HepG2 (cell line): Measurements from ENCODE around the gene COX4I1. TPM values are rescaled to one million over a fixed set of nuclear protein-coding genes. Genes with fewer than 3 reads are reported as not detected.

Source experiments
- ATAC-seq: fragments of 200-7000 bp; cut with Tn5 transposase; 3 replicates; pipeline ENCODE4 v1.9.1; 2020; ENCODE audit warnings: mild to moderate bottlenecking, moderate library complexity
- BruUV-seq: library from RNA; stranded (reverse); fragments of 400-500 nt; replicated peaks from 2 replicates; lab custom pipeline; 2021; lab: Mats Ljungman, UMichigan
- CTCF ChIA-PET: fragments of 300-600 bp; formaldehyde crosslinking; extraction: SDS; loops from one replicate; lab custom pipeline; 2021; ENCODE audit warnings: low total read pairs, inconsistent platforms, low intra/inter-chr PET ratio; lab: Yijun Ruan, JAX
- POLR2A ChIA-PET: fragments of 350-600 bp; sonication (Branson Sonifier 250); formaldehyde crosslinking; loops from one replicate; lab custom pipeline; 2020; ENCODE audit warnings: antibody characterized with exemption, inconsistent platforms; lab: Yijun Ruan, JAX
- DNase-seq: peaks from one replicate; pipeline ENCODE4 v3.0.0-alpha.2; 2015; ENCODE audit warnings: low spot score
- FAIRE-seq: peaks from 3 replicates; lab custom pipeline; 2011; peaks lifted over from hg19 to GRCh38; lab: Jason Lieb, UNC
- H2AFZ ChIP-seq: one replicate; pipeline ENCODE4 v1.6.1; 2011; ENCODE audit warnings: low read length, inconsistent platforms
- H3K27ac ChIP-seq: fragments of 300-600 bp; 3 replicates; pipeline ENCODE4 v1.8.0; 2011; ENCODE audit warnings: mixed run types, mild to moderate bottlenecking, mixed read lengths, low read length, inconsistent platforms; ENCODE audit not compliant: insufficient read depth; ENCODE audit errors: extremely low read length
- H3K27me3 ChIP-seq, 2 experiments: fragments of 200-600 bp in 1 of 2; 2 replicates in 1 of 2; 3 replicates in 1 of 2; pipeline versions ENCODE4 v1.6.0 to v1.8.0; 2011; ENCODE audit warnings: low read length in 2 of 2, mild to moderate bottlenecking in 2 of 2, moderate library complexity in 2 of 2, inconsistent platforms in 1 of 2; ENCODE audit not compliant: insufficient read depth in 2 of 2, control insufficient read depth in 1 of 2
- H3K36me3 ChIP-seq, 2 experiments: fragments of 200-600 bp in 1 of 2; replicated peaks in 1 of 2; 2 replicates in 1 of 2; 3 replicates in 1 of 2; pipeline versions ENCODE4 v1.5.1 to v1.8.0; 2011; ENCODE audit warnings: low read length in 2 of 2, inconsistent platforms in 1 of 2; ENCODE audit not compliant: insufficient read depth in 2 of 2, control insufficient read depth in 1 of 2
- H3K4me1 ChIP-seq: 2 replicates; pipeline ENCODE4 v1.5.1; 2012; ENCODE audit warnings: low read length, inconsistent platforms; ENCODE audit not compliant: insufficient read depth
- H3K4me2 ChIP-seq: 2 replicates; pipeline ENCODE4 v1.6.0; 2011; ENCODE audit warnings: low read depth, low read length, inconsistent platforms
- H3K4me3 ChIP-seq, 3 experiments: fragments of 200-600 bp in 1 of 3; sonication (generic), shearing (Covaris generic) in 1 of 3; replicated peaks in 1 of 3; 2 replicates each; pipeline ENCODE4 v1.5.1; 2011 to 2016; ENCODE audit warnings: low read length in 3 of 3, inconsistent platforms in 2 of 3, low read depth in 2 of 3, mild to moderate bottlenecking in 2 of 3, control low read depth in 1 of 3, mixed read lengths in 1 of 3; ENCODE audit not compliant: insufficient read depth in 1 of 3
- H3K79me2 ChIP-seq: one replicate; pipeline ENCODE4 v1.6.1; 2011; ENCODE audit warnings: low read length, inconsistent platforms; ENCODE audit not compliant: insufficient read depth
- H3K9ac ChIP-seq: 2 replicates; pipeline ENCODE4 v1.6.0; 2011; ENCODE audit warnings: mild to moderate bottlenecking, low read depth, low read length, inconsistent platforms; ENCODE audit not compliant: insufficient read depth
- H3K9me3 ChIP-seq: 2 replicates; pipeline ENCODE4 v1.5.1; 2012; ENCODE audit warnings: mild to moderate bottlenecking, low read length
- H4K20me1 ChIP-seq: 2 replicates; pipeline ENCODE4 v1.6.0; 2011; ENCODE audit warnings: inconsistent platforms, mild to moderate bottlenecking, low read length, moderate library complexity; ENCODE audit not compliant: insufficient read depth
- KLF16 ChIP-seq, 2 experiments: sonication (generic) in 1 of 2; formaldehyde crosslinking in 1 of 2; IDR thresholded peaks; 2 replicates each; pipeline versions ENCODE4 v1.6.1 to v1.8.0; 2016 to 2023; ENCODE audit warnings: missing genetic modification reagents in 2 of 2, missing compliant biosample characterization in 1 of 2
- KMT2B ChIP-seq: IDR thresholded peaks from 2 replicates; pipeline ENCODE4 v1.6.1; 2016; ENCODE audit warnings: missing genetic modification reagents, missing compliant biosample characterization
- WIZ ChIP-seq: sonication (generic); formaldehyde crosslinking; IDR thresholded peaks from 2 replicates; pipeline ENCODE4 v1.5.1; 2020; ENCODE audit warnings: mild to moderate bottlenecking, missing genetic modification reagents
- ZNF616 ChIP-seq: sonication (generic); formaldehyde crosslinking; IDR thresholded peaks from 2 replicates; pipeline ENCODE4 v1.5.0; 2020; ENCODE audit warnings: low read depth, mild to moderate bottlenecking, missing genetic modification reagents
- WGBS: methylation state at CpG from one replicate; pipeline ENCODE4 v1.1.6; 2017; ENCODE audit warnings: low lambda C conversion rate; 5-methylcytosine and 5-hydroxymethylcytosine counted together
- in situ Hi-C: cut with HindIII; loops from 2 replicates; pipeline ENCODE4 v1.10.0; 2017; ENCODE audit warnings: low pct_unique_long_range_greater_than_20kb; ENCODE audit not compliant: extremely low pct_ligation_motif_present
- intact Hi-C: fragments of 100-400 bp; cut with micrococcal nuclease; formaldehyde crosslinking; loops from one replicate; pipeline ENCODE4 v1.10.0; 2022; ENCODE audit not compliant: unreplicated experiment
- polyA plus RNA-seq, 8 experiments: library from polyadenylated mRNA; depleted of rRNA in 3 of 8; stranded (reverse) in 7 of 8; unstranded in 1 of 8; fragments of >200 nt; fragmentation: Illumina TruSeq in 4 of 8; extraction: Trizol in 4 of 8; gene quantifications; 2 replicates each; pipeline versions ENCODE4 v1.2.1 to v1.2.3, GENCODE V29; 2011 to 2016; ENCODE audit warnings: low read depth in 4 of 8, missing spikeins in 1 of 8, mixed read lengths in 1 of 8; ENCODE audit not compliant: insufficient read depth in 1 of 8
- total RNA-seq, 5 experiments: library from RNA; depleted of rRNA; stranded (reverse); fragments of >200 nt; fragmentation: Illumina TruSeq; extraction: Trizol; gene quantifications; 2 replicates each; pipeline ENCODE4 v1.2.3, GENCODE V29; 2016; ENCODE audit warnings: low read depth in 1 of 5
- TF ChIP-seq, protein P1 (sequence below): sonication (generic); formaldehyde crosslinking; IDR thresholded peaks from 2 replicates; pipeline ENCODE4 v1.4.0; 2020; ENCODE audit warnings: mild to moderate bottlenecking, missing genetic modification reagents

The COX4I1 gene
- total and polyA plus RNA-seq, 2 of the 13 experiments (the other 11 are each of a cell fraction or from before 2014, with no cell fraction given) = 658 to 902 TPM

DNA sequence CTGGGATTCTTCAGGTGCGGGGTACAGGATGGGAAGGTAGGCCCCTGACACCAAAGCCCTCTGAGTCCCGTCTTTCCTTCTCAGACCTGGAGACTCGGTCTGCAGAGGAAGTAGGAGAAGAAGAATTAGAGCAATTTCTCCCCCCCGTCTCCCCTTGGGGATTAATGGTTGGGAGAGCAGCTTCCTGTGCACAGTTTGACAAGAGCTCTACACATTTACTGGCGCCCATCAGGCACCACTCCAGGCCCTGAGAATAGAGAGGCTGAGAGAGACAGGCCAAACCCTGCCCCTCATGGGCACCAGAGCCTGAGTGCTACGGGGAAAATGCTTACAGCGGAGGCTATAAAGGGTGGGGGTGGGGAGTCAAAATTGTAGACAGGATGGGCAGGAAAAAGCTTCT is 45.1 kb upstream of the COX4I1 start:
- no peak overlapping the region for H3K4me3 ChIP-seq
- H4K20me1 ChIP-seq = peaks cover 8% of the 10 kb centered on the region; the same call in 1 of the 2 replicates
- H3K4me1 ChIP-seq = 0 out of 2 replicates have a peak, but pooled peaks cover 22% of the 10 kb centered on the region
- H3K4me2 ChIP-seq = no peak overlapping the region
- ATAC-seq = no peak
- TF ChIP-seq ZNF616 (CRISPR knock-in tag) = no peak
- TF ChIP-seq, protein P1, sequence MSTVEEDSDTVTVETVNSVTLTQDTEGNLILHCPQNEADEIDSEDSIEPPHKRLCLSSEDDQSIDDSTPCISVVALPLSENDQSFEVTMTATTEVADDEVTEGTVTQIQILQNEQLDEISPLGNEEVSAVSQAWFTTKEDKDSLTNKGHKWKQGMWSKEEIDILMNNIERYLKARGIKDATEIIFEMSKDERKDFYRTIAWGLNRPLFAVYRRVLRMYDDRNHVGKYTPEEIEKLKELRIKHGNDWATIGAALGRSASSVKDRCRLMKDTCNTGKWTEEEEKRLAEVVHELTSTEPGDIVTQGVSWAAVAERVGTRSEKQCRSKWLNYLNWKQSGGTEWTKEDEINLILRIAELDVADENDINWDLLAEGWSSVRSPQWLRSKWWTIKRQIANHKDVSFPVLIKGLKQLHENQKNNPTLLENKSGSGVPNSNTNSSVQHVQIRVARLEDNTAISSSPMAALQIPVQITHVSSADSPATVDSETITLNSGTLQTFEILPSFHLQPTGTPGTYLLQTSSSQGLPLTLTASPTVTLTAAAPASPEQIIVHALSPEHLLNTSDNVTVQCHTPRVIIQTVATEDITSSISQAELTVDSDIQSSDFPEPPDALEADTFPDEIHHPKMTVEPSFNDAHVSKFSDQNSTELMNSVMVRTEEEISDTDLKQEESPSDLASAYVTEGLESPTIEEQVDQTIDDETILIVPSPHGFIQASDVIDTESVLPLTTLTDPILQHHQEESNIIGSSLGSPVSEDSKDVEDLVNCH = no peak
- no peak for TF ChIP-seq WIZ (CRISPR knock-in tag)
- peaks cover 37 to 87% of the 10 kb centered on the region in 2 experiments for H3K27me3 ChIP-seq
- no peak overlapping the region for H2AFZ ChIP-seq
- BruUV-seq = no TSS peak
- WGBS = 43% methylated on average over 7 of the region's 7 CpGs
- ChIA-PET CTCF (no interaction called here), POLR2A (no interaction called here)
- no peaks in the 10 kb centered on the region for H3K79me2 ChIP-seq
- H3K27ac ChIP-seq = no peak overlapping the region
- H3K36me3 ChIP-seq = no peaks in the 10 kb centered on the region
- no peaks in the 10 kb centered on the region for H3K9me3 ChIP-seq
- H3K9ac ChIP-seq = no peak overlapping the region
- no peak for DNase-seq
- in situ Hi-C loops = no loop called here
- FAIRE-seq = no peak
- intact Hi-C loops = no loop called here

DNA sequence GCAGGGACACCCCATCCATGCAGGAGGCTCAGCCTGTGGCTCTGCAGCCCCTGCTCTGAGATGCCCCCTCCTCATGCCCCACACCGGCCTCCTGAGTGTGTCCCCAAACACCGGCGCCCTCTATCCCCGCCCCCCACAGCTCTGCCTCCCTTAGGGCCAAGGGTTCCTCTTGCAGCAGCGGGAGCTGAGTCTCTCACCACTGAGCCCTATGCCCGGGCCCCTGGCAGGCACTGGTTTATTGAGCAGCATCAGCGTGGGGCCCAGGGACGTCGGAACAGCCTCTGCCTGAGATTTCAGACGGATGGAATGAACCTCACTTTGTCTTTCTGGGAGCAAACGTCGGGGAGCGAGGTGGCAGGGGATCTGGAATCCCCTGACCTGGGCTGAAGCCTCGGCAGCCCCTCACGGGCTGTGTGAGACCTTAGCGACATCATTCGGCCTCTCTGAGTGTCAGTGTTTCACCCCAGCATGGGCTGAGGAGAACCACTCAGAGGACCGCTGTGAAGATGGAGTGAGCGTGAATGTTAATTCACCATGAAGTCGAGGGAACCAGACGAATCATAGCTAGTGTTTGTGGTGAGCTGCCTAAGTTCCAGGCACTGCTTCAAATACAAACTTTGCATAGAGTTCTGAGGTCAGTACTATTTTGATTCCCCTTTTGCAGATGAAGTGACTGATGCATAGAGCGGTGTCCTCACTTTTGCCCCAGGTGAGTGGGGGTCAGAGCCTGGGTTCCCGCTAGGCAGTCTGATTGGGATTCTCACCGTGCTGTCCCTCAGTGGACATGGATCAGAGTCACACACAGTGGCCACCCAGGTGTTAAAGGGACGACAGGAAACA is 43.3 kb upstream of the COX4I1 start:
- FAIRE-seq (no peak), DNase-seq (no peak), ATAC-seq (no peak)
- intact Hi-C loops = no loop called here
- ChIA-PET POLR2A (no interaction called here), CTCF (no interaction called here)
- in situ Hi-C loops = no loop called here
- TF ChIP-seq KMT2B (CRISPR knock-in tag) (no peak), KLF16 (CRISPR knock-in tag; IDR thresholded peaks at IDR 0.05) (0 out of 4 replicates have a peak, but pooled peaks of 1 of the 2 experiments have one; percentile 32)
- Histone ChIP-seq H3K36me3 (no peaks in the 10 kb centered on the region), H3K9me3 (no peaks in the 10 kb centered on the region), H3K9ac (no peak overlapping the region), H3K27ac (no peak overlapping the region), H3K4me1 (0 out of 2 replicates have a peak, but pooled peaks cover 15% of the 10 kb centered on the region), H4K20me1 (peaks cover 8% of the 10 kb centered on the region; the same call in 1 of the 2 replicates), H3K4me2 (no peak overlapping the region), H3K4me3 (no peak overlapping the region), H3K27me3 (peaks cover 31 to 86% of the 10 kb centered on the region in 2 experiments), H3K79me2 (no peaks in the 10 kb centered on the region), H2AFZ (no peak overlapping the region)
- BruUV-seq = no TSS peak
- 29% methylated on average over 23 of the region's 25 CpGs for WGBS
